SH-SY5Y (cell line): ENCODE results near the gene UVSSA.

ENCODE experiments used
- GATA2 ChIP-seq: IDR thresholded peaks from 2 replicates; pipeline ENCODE4 v1.6.1; 2011; ENCODE audit warnings: mild to moderate bottlenecking, low read depth, low read length
- GATA3 ChIP-seq: IDR thresholded peaks from 2 replicates; pipeline ENCODE4 v1.6.1; 2011; ENCODE audit warnings: low read depth, mild to moderate bottlenecking, low read length, moderate library complexity

DNA sequence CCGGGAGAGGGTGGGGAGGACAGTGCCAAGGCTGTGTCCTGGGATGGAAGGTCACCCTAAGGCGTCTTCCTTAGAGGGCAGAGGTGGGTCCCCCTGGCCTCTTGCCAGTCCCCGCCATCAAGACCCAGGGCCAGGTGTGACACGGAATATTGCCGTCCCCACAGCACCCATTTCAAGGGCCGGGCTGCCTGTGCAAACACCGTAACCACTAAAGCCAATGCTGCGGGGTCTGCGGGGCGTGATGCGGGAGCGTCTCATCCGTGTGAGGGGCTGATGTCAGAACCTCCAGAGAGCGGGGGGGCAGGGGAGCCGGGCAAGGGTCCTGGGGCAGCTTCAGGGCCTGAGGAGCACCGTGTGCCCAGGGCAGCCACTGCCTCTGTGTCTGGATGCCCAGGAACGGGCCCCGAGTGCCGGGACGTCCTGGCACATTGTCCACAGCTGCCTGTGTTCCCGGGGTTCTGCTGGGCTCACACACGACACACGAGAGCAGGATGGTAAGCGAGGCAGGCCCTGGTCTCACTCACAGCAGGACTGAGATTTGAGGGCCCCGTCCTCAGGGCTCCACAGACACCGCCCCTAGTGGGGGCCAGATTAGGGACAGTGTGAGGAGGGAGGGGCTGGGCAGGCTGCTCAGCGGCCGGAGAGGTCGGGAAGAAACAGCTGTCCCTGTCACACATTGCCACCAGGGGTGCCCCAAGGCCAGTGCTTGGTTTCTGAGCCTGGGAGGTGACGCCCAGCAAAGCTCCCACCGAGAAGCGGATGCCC, 30.0 kb downstream of the UVSSA start:
- no peak for TF ChIP-seq GATA2
- no peak for TF ChIP-seq GATA3
